ENCODE data around the gene MAB21L2.
"Not testable (repeated sequence)": the region's sequence is repeated elsewhere in the genome, so short reads cannot be mapped to it uniquely, and the experiment has no call there.

MAB21L2 gene

DNA sequence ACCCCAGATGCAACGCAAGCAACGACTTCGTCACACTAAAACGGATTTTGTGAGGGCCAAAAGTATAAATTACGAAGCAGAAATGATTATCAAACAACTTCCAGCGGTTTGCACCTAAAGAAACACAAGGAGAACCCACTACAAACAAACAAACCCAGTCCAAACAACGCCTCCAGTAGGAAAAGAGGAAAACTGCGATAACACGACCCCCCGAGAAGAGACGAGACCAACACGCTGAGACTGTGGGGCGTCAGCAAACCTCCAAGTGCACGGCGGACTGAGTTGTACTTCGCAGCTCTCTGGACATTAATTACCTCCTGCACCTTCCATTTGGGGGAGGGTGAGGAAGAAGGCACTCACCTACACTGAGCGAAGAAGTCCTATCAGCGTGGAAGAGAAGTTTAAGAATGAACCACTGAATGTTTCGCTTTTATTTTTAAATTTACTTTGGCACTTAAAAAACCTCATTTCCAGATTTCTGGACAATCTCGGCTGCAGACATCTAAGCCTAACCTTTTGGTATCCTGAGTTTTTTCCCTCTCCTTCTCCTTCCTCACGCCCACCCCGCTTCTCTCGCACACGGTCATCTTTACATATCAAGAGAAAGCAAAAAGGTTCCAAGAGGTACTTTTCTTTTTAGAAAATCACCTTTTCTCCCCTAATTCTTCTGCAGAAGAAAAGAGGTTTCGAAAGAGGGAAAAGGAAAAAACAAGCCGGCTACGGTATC is at the start of gene MAB21L2:
Gene MAB21L2, plus strand, starts transcription at position 6 of the 727 bp plus-strand sequence. CDS start 879 bp downstream, outside the sequence.
- Mint-ChIP-seq H3K9me3 (peaks cover 10% of the 10 kb centered on the region), H3K27me3 (no peaks in the 10 kb centered on the region), H3K27ac (no peak within 1 kb of the TSS), H3K36me3 (peaks cover 43% of the 10 kb centered on the region), H3K4me3 (no peak within 1 kb of the TSS), H3K4me1 (no peaks in the 10 kb centered on the region)
- CTCF ChIA-PET = no interaction called here
- no peak for DNase-seq

DNA sequence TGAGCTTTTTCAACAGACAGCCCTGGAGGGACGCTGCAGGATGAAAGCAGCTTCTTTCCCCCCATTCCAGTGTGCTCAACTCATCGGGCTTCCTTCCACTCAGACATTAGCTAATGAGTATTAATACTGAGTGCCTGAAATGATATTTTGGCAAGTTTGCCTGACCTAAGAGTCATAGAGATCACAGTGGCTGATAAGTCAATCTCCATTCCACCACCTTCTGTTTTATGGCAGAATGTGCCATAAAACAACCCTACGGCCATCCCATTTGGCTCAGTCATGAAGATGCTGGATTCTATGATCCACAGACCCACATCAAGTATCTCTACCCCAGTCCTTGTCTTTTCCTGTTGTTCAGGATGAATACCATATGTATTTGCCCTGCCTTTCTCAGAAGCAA is 48.3 kb upstream of the MAB21L2 start:
- no peaks in the 10 kb centered on the region for H3K9me3 Mint-ChIP-seq
- H3K4me3 Mint-ChIP-seq = no peak overlapping the region
- no peak overlapping the region for H3K27ac Mint-ChIP-seq
- no peaks in the 10 kb centered on the region for H3K4me1 Mint-ChIP-seq
- H3K36me3 Mint-ChIP-seq = peaks cover 2% of the 10 kb centered on the region
- CTCF ChIA-PET = no interaction called here
- no peak for DNase-seq
- no peaks in the 10 kb centered on the region for H3K27me3 Mint-ChIP-seq

DNA sequence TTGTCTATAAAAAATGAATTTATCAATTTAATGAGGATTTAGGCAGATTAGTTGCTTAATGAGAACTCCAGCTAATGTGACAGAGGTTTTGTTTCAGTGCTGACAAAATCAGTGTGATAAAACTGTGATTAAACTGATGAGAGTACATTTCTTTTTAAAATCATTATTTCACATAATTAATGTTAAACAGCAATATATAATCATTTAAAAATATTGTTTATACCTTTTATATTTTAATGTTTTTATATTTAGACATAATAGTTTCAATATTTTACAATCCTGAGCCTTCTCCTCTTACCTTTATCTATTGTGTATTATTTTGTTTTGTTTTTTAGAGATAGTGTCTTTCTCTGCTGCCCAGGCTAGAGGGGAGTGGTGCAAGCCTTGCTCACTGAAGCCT is 47.1 kb upstream of the MAB21L2 start:
- CTCF ChIA-PET = no interaction called here
- Mint-ChIP-seq H3K36me3 (peaks cover 2% of the 10 kb centered on the region), H3K4me3 (no peak overlapping the region), H3K27me3 (no peaks in the 10 kb centered on the region), H3K27ac (no peak overlapping the region), H3K9me3 (no peaks in the 10 kb centered on the region), H3K4me1 (no peaks in the 10 kb centered on the region)
- DNase-seq = no peak

DNA sequence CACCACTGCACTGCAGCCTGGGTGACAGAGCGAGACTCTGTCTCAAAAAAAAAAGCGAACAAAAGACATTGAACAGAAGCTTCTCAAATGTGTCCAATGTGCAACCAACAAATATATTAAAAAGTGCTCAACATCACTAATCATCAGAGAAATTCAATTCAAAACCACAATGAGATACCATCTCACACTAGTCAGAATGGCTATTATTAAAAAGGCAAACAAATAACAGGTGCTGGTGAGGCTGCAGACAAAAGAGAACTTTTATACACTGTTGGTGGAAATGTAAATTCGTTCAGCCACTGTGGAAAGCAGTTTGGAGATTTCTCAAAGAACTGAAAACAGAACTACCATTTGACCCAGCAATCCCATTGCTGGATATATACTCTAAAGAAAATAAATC is 44.0 kb upstream of the MAB21L2 start:
- CTCF ChIA-PET, DNase-seq: not testable (repeated sequence)

DNA sequence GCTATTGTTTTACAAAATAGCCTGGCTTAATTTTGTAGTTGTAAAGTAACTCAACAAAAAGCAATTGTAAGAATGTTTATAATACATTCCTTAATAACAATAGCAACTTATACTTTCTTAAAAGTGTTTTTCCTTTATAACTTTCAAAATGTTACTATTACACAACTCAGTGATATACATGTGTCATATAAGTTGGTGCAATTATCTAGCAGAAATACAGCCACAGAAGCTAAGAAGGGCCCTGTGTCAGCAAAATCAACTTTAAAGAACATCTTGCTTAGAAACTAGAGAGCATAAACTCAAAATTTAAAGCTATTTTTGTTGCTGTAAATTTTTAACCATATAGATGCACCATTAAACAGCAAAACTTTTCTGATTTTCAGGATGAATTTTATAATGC is 41.4 kb upstream of the MAB21L2 start:
- DNase-seq = no peak
- Mint-ChIP-seq H3K4me1 (no peaks in the 10 kb centered on the region), H3K4me3 (no peak overlapping the region), H3K9me3 (no peaks in the 10 kb centered on the region), H3K27me3 (no peaks in the 10 kb centered on the region), H3K27ac (no peak overlapping the region), H3K36me3 (peaks cover 2% of the 10 kb centered on the region)
- CTCF ChIA-PET = no interaction called here

More for the DNA sequence above, 44.0 kb upstream of the MAB21L2 start:
- not testable (repeated sequence) for H3K36me3 Mint-ChIP-seq, H3K4me3 Mint-ChIP-seq, H3K27ac Mint-ChIP-seq, H3K9me3 Mint-ChIP-seq, H3K4me1 Mint-ChIP-seq, H3K27me3 Mint-ChIP-seq

DNA sequence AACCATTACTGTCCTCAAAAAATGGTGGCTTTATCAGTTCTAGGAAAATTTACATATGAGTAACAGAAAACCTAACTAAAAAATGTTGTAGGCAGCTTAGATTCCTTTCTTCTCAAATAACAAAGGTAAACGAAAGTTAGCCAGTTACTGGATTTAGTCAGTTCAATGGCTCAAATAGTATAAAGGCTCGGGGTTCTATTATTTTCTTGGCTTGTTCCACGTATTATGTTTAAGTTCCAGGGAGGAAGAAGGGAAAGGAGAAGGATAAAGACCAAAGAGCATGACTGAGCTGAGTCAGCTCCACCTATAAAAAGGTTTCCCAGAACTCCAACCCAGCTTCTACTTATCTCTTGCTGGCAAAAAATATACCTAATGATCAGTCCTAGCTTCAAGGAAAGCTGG is 41.0 kb upstream of the MAB21L2 start:
- no peaks in the 10 kb centered on the region for H3K27me3 Mint-ChIP-seq
- no peaks in the 10 kb centered on the region for H3K9me3 Mint-ChIP-seq
- peaks cover 2% of the 10 kb centered on the region for H3K36me3 Mint-ChIP-seq
- H3K4me1 Mint-ChIP-seq = no peaks in the 10 kb centered on the region
- H3K4me3 Mint-ChIP-seq = no peak overlapping the region
- CTCF ChIA-PET = no interaction called here
- no peak for DNase-seq
- no peak overlapping the region for H3K27ac Mint-ChIP-seq

DNA sequence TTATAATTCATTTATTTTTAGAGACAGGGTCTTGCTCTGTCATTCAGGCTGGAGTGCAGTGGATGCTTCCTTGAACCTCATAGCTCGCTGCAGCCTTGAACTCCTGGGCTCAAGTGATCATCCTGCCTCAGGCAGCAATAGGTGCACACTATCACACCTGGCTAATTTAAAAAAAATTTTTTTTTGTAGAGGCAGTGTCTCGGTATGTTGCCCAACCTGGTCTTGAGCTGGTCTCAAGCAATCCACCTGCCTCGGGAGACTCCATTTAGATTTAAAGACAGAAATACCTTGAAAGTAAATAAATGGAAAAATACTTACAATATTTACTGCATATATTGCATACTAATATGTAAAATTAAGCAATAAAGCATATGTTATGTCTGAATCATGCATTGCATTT is 40.3 kb upstream of the MAB21L2 start:
- Mint-ChIP-seq H3K9me3 (no peaks in the 10 kb centered on the region), H3K27ac (no peak overlapping the region), H3K4me1 (no peaks in the 10 kb centered on the region), H3K4me3 (no peak overlapping the region), H3K36me3 (peaks cover under 1% of the 10 kb centered on the region), H3K27me3 (no peaks in the 10 kb centered on the region)
- CTCF ChIA-PET = no interaction called here
- DNase-seq = no peak

DNA sequence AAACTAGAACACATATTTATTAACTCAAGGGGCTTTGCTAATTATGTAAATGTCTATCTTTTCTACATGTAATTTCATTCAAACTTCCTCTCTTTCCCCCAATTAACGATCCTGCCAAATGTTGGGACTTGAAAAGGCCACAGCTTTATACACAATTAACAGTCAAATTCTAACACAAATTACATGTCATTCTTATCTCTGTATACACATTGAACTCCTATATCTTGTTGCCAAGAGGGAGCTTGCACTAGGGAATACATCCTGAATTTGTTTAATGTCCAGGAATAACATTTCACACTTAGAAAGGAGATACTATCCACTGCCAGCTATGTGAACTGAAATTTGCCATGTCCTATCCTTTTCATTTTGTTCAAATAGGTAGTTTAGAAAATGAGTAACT is 38.9 kb upstream of the MAB21L2 start:
- CTCF ChIA-PET = no interaction called here
- DNase-seq = no peak
- H3K27ac Mint-ChIP-seq = no peak overlapping the region
- no peaks in the 10 kb centered on the region for H3K9me3 Mint-ChIP-seq
- no peak overlapping the region for H3K4me3 Mint-ChIP-seq
- H3K36me3 Mint-ChIP-seq = no peaks in the 10 kb centered on the region
- H3K27me3 Mint-ChIP-seq = no peaks in the 10 kb centered on the region
- H3K4me1 Mint-ChIP-seq = no peaks in the 10 kb centered on the region

DNA sequence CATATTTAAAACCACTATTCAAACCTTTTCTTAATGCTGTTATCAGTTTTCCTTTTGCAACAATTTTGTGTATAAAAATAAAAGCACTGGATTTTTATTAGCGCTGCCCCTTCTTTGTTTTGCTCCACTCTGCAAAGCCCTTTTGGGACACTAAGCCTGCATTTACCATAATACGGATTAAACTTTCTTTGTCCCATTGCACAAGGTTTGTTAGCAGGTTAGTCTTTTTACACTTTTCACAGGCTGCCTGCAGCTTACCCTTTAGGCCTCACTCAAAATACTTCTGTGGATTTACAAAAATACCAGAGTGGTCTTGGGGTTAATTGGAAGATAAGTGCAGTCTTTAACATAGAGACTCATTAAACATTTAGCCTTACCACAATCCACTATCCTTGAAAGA is 35.7 kb upstream of the MAB21L2 start:
- DNase-seq = no peak
- no peak overlapping the region for H3K4me3 Mint-ChIP-seq
- no peaks in the 10 kb centered on the region for H3K4me1 Mint-ChIP-seq
- H3K27ac Mint-ChIP-seq = no peak overlapping the region
- H3K36me3 Mint-ChIP-seq = no peaks in the 10 kb centered on the region
- CTCF ChIA-PET = no interaction called here
- H3K9me3 Mint-ChIP-seq = no peaks in the 10 kb centered on the region
- no peaks in the 10 kb centered on the region for H3K27me3 Mint-ChIP-seq

DNA sequence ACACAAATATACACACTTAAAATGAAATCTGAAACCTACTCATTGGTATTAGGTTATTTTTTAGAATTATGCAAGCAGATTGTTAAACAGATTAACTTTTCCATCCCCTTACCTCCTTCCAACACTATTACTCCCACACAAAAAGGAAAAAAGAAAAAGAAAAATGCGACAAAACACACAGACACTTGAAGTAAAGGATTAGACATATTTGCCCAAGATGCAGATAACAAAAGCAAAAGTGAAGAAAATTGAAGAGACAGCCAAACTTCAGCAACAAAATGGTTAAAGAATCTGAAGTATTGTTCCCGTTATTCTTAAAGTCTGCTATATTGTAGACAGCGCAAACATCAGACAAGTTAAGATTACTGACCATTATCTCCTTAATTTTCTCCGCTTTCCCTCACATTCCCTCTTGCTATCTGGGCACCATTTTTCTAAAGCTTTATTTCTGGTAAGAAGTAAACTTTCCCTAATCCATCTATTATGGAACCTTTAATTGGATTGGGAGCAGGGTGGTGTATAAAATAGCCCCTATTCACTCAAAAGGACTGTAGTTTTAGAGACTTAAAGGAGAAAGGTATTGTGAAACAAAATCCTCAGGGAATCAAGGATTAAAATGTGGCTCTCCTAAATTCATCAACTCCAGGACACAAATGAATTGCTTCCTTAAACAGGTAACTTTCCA is 34.7 kb upstream of the MAB21L2 start:
- DNase-seq = no peak
- peaks cover 2% of the 10 kb centered on the region for H3K36me3 Mint-ChIP-seq
- H3K4me1 Mint-ChIP-seq = no peaks in the 10 kb centered on the region
- H3K27ac Mint-ChIP-seq = peak overlapping the region; percentile 67
- H3K9me3 Mint-ChIP-seq = peaks cover 2% of the 10 kb centered on the region
- CTCF ChIA-PET = no interaction called here
- no peaks in the 10 kb centered on the region for H3K27me3 Mint-ChIP-seq
- no peak overlapping the region for H3K4me3 Mint-ChIP-seq

DNA sequence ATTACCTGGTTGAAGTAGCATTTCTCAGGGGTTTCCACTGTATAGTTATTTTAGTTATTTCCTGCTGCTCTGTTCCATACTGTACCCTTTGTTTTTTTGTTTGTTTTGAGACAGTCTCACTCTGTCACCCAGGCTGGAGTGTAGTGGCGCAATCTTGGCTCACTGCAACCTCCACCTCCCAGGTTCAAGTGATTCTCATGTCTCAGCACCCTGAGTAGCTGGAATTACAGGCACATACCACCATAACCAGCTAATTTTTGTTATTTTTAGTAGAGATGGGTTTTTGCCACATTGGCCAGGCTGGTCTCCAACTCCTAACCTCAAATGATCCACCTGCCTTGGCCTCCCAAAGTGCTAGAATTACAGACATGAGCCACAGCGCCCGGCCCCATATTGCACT is 24.1 kb upstream of the MAB21L2 start:
- H3K9me3 Mint-ChIP-seq, H3K4me1 Mint-ChIP-seq, H3K4me3 Mint-ChIP-seq, CTCF ChIA-PET, H3K27me3 Mint-ChIP-seq, H3K27ac Mint-ChIP-seq, DNase-seq, H3K36me3 Mint-ChIP-seq: not testable (repeated sequence)

DNA sequence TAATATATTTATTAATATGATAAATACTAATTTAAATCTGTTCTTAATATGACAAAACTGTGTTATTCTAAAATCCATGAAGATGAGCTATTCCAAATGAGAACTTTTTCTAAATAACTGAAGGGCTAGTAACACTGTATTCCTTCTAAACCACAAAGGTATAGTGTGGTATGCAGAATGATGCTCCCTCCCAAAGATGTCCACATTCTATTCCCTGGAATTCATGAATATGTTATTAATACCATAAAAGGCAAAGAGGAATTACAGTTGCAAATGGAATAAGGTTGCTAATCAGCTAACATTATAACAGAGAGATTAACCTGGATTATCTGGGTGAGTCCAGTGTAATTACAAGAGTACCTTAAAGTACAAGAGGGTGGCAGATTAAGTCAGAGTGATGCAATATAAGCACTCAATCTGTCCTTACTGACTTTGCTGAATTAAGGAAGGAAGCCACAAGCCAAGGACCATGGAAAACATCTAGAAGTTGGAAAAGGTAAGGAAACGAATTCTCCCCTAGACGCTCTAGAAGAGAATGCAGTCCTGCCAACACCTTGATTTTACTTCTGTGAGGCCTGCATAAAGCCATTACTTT is 20.7 kb upstream of the MAB21L2 start:
- DNase-seq = no peak
- no peak overlapping the region for H3K27ac Mint-ChIP-seq

DNA sequence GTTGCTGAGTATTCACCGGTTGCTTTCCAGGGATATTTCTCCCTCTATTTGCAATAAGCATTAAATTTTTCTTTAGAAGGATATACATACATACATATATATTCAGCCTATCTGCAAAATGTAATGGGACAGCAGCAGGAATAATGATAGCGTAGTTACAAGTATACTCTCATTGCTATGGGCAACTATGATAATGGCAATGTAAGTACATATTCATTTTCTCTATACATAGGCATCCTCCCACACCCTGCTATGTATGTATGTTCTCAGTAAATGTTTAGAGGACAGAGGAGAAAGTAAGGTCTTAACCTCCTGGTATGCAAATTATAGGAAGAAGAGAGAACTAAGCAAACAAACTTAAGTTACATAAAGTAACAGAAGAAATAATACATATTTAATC is 19.7 kb upstream of the MAB21L2 start:
- CTCF ChIA-PET = no interaction called here
- DNase-seq = no peak
- Mint-ChIP-seq H3K4me3 (no peak overlapping the region), H3K27me3 (no peaks in the 10 kb centered on the region), H3K9me3 (peaks cover 8% of the 10 kb centered on the region), H3K4me1 (no peaks in the 10 kb centered on the region), H3K36me3 (peaks cover 12% of the 10 kb centered on the region), H3K27ac (no peak overlapping the region)

More for the DNA sequence above, 20.7 kb upstream of the MAB21L2 start:
- Mint-ChIP-seq H3K27me3 (no peaks in the 10 kb centered on the region), H3K4me3 (no peak overlapping the region), H3K36me3 (peaks cover 12% of the 10 kb centered on the region), H3K4me1 (no peaks in the 10 kb centered on the region), H3K9me3 (peaks cover 8% of the 10 kb centered on the region)
- CTCF ChIA-PET = no interaction called here

DNA sequence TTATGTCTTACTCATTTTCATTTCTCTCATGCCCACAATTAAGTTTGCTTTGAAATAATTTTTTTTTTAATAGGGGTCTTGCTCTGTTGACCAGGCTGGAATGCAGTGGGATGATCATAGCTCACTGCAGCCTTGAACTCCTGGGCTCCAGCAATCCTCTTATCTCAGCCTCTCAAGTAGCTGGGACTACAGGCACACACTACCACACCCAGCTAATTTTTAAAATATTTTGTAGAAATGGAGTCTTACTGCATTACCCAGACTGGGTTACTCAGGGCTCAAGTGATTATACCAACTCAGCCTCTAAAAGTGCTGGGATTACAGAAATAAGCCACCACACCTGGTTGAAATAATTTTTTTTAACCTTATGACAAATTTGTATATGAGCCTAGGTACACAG is 19.2 kb upstream of the MAB21L2 start:
- Mint-ChIP-seq H3K27me3 (no peaks in the 10 kb centered on the region), H3K4me3 (no peak overlapping the region), H3K36me3 (peaks cover 12% of the 10 kb centered on the region), H3K9me3 (peaks cover 8% of the 10 kb centered on the region), H3K27ac (no peak overlapping the region), H3K4me1 (no peaks in the 10 kb centered on the region)
- CTCF ChIA-PET = no interaction called here
- DNase-seq = no peak

DNA sequence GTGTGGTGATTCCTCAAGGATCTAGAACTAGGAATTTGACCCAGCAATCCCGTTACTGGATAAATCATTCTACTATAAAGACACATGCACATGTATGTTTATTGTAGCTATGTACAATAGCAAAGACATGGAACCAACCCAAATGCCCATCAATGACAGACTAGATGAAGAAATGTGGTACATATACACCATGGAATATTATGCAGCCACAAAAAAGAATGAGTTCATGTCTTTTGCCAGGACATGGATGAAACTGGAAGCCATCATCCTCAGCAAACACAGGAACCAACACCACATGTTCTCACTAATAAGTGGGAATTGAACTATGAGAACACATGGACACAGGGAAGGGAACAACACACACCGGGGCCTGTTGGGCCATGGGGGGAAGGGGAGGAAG is 17.0 kb upstream of the MAB21L2 start:
- DNase-seq, H3K27me3 Mint-ChIP-seq, H3K9me3 Mint-ChIP-seq, H3K4me3 Mint-ChIP-seq, H3K4me1 Mint-ChIP-seq, H3K27ac Mint-ChIP-seq, CTCF ChIA-PET: not testable (repeated sequence)
- H3K36me3 Mint-ChIP-seq = peaks cover 12% of the 10 kb centered on the region

Data from activated naive CD4-positive, alpha-beta T cell treated with anti-CD3 and anti-CD28 coated beads, Interleukin-2, amount 10 ng/mL, durations not matched to agents 7 days and 5 days (primary cell).